Hematopoietic multipotent progenitor cell treated with erythropoietin and hydrocortisone succinate and interleukin-3 and kit ligand, for 6 days (in vitro differentiated cells): ENCODE results near the gene CBFA2T3.

ENCODE experiments used
- DNase-seq: peaks from one replicate; pipeline ENCODE4 v3.0.0-alpha.2; 2015

The CBFA2T3 gene

GRCh38 chr16:88957887-88958577 is 19.0 kb downstream of the CBFA2T3 start:
- no peak for DNase-seq

DNA sequence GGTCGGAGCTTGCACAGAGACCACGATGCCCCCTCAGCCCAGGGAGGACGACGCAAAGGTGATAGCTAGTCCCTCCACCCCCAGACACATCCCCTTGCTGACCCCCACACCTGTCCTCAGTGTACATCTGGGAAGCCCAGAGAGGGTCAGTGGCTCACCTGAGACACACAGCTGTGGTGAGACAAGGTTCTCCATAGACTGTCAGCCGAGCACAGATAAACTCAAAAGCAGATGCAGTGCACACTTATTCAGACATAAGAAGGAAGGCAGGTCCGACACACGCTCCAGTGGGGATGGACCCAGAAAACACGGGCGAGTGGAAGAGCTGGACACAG is 19.6 kb downstream of the CBFA2T3 start:
- no peak for DNase-seq

- DNase-seq = no peak
These were observed 20.2 kb downstream of the CBFA2T3 start for GRCh38 chr16:88956546-88957432.

- no peak for DNase-seq
These were observed 21.1 kb downstream of the CBFA2T3 start for GRCh38 chr16:88955906-88956305.

DNA sequence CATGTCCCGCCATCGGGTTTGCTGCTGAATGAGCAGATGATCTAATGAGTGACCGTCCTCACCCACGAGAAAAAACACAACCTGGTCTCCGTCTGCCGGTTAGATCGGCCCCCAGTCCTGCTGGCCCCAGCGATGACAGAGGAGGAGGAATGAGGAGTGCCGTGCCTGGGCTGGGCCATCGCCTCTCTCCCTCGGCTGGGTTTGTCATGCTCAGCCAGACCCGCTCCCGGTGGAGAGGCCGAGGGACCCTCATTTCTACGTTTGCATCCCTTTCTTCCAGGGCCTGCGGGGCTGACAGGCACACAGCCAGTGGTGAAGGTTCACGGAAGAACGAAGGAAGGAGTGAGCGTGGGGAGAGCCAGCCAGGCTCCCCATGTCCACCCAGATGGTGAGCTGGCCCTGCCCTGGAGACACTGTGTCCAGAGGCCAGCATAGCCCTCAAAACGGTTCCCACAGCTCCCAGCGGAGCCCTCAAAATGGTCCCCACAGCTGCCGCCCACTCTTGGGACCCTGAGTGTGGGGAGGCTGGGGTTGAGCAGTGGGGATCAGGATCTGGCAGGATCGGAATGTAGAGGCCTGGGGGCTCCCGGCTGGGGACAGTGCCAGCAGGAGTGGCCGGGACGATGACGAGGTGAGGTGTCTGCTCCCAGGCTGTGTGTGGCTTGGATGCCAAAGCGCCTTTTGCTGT is 23.9 kb downstream of the CBFA2T3 start:
- DNase-seq = no peak

GRCh38 chr16:88951989-88952388 is 25.0 kb downstream of the CBFA2T3 start:
- DNase-seq = no peak

GRCh38 chr16:88951501-88951900 is 25.5 kb downstream of the CBFA2T3 start:
- DNase-seq = no peak

- DNase-seq = no peak
These were observed 28.1 kb downstream of the CBFA2T3 start for GRCh38 chr16:88948781-88949490.

- no peak for DNase-seq
These were observed 31.5 kb downstream of the CBFA2T3 start for GRCh38 chr16:88945473-88945872.

DNA sequence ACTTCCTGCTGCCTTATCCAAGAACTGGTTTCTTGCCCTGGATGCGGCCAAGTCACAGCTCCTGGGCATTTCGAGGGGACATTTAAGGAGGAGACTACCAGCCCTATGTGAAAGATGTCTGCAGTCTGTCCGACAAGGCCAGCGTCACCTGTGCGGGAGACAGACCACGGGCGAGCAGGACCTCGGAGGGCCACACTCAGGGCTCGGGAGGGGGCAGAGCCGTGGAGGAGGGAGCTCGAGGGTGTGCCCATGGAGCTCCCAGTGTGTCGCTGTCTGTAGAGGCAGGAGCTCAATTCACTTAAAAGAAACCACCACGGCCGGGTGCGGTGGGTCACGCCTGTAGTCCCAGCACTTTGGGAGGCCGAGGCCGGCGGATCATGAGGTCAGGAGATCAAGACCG is 33.3 kb downstream of the CBFA2T3 start:
- no peak for DNase-seq

DNA sequence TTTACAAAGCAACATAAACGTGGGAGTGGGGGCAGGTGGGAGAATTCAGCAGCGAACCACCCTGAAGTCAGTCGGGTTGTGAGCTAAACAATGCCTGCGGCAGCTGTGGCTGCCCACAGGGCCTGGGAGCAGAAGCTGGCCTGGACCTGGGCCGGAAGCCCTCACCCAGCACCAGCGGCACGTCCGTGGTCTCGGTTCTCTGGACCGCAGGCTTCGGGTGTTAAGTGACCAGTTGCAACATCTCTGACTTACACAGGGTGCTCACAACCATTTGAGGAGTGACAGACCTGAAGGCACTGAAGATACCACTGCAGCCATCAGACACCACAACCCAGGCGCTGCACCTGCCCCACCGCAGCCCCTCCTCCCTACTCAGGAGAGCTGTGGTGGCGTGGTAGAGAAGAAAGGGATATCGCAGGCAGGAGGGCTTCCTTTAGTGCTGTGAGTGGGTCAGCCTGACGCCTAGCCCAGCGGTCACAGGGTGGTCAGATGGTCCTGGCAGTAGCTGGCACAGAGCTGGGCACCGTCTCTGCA is 33.8 kb downstream of the CBFA2T3 start:
- no peak for DNase-seq

GRCh38 chr16:88941913-88942909 is 34.8 kb downstream of the CBFA2T3 start:
- DNase-seq = peak; percentile 80

DNA sequence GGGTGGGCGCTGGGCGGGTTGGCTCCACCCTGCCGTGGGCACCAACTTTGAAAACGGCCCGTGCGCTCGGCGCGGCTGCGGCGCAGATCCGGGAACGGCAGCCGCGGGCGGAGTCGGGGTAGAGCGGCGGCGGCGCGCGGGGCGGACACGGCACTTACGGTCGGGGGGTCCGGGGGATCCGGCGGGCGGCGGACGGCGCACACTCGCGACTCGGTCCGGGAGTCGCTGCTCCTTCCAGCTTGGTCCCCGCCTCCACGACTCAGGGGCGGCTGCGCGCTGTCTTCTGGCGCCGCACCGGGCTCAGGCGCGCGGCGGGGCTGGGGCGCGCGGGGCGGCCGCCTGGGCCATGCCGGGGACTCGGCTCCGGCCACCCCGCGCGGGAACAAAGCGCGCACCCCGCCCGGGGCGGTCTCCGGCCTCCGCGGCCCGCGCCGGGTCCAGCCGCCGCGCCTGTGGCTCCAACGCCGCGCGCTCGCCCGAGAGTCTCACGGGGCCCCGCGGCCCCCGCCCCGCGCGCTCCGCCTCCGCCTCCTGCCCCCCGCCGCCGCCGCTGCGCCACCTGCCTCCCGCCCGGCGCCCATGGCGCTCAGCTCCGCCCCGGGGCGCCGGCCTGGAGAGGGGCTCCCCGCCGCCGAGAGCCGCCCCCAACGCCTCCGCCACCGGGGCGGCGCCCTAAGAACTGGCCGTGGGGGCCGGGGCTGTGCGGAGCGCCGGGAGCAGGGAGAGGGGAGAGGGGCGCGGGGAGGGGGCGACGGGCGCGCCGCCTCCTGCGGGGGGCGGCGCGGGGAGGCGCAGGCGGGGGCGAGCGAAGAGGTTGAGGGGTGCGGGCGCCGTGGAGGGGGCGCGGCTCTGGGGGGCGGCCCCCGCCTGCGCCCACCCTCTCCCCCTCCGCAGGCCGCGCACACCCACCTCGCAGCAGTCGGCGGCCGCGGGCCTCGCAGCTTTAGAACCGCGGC is 35.9 kb downstream of the CBFA2T3 start:
- peak; percentile 62 for DNase-seq

GRCh38 chr16:88939972-88940861 is 36.8 kb downstream of the CBFA2T3 start:
- peak; percentile 62 for DNase-seq

GRCh38 chr16:88939245-88939971 is 37.6 kb downstream of the CBFA2T3 start:
- DNase-seq = peak; percentile 21

GRCh38 chr16:88938777-88939244 is 38.2 kb downstream of the CBFA2T3 start:
- DNase-seq = peak; percentile 24

- no peak for DNase-seq
These were observed 38.8 kb downstream of the CBFA2T3 start for GRCh38 chr16:88938119-88938776.

DNA sequence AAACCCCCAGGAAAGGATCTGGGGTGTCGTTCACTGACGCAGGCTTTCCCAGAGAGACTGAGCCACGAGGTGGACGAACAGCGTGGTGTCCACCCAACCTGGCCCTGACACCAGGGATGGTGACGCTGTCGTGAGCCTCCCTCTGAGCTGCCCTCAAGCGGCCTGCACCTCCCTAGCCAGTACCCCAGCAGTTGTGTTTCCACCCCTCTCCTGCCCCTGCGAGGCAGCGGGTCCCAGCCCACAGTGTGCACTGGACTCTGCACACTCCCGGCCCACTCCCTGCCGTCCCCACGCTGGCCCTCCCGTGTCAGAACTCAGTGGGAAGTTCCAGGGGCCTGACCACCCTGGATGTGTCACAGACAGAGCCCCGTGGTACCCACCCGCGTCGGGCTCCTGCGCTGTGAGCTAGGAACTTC is 39.8 kb downstream of the CBFA2T3 start:
- DNase-seq = no peak
